Measurements from ENCODE around the gene C12orf57. TPM values are rescaled to one million over a fixed set of nuclear protein-coding genes. Genes with fewer than 3 reads are reported as not detected.
A peak's percentile ranks its signal among the peaks of the same experiment; 100 is the strongest.

C12orf57 gene
- total and polyA plus RNA-seq, 2 of the 8 experiments (the other 6 are each of a cell fraction or from before 2014, with no cell fraction given): 174 to 993 TPM

DNA sequence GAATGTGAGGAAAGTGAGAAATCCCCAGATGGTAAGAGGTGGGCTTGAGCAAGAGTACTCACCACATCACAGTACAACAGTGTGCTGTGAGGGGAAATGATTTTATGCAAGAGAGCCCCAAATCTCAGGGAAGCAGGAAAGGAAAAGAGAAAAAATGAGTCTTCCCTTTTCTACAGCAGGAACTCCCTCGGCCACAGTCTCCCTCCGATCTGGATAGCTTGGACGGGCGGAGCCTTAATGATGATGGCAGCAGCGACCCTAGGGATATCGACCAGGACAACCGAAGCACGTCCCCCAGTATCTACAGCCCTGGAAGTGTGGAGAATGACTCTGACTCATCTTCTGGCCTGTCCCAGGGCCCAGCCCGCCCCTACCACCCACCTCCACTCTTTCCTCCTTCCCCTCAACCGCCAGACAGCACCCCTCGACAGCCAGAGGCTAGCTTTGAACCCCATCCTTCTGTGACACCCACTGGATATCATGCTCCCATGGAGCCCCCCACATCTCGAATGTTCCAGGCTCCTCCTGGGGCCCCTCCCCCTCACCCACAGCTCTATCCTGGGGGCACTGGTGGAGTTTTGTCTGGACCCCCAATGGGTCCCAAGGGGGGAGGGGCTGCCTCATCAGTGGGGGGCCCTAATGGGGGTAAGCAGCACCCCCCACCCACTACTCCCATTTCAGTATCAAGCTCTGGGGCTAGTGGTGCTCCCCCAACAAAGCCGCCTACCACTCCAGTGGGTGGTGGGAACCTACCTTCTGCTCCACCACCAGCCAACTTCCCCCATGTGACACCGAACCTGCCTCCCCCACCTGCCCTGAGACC is 8.2 kb upstream of the C12orf57 start:
- ChIA-PET CTCF (ENCODE audit: partially characterized antibody) (interaction anchor here (0.6 to 20.2 kb wide), 10 partner anchors 10 to 382 kb away, joined by 3 to 253 read pairs (median 3); partner anchors contain the start of genes ATN1, SPSB2 and TPI1), POLR2A (ENCODE audit: partially characterized antibody) (interaction anchor here (0.8 to 44.0 kb wide), 9 partner anchors 7 to 323 kb away, joined by 3 to 1596 read pairs (median 6); partner anchors contain the start of genes ATN1, C12orf57, EMG1 and ENO2)
- WGBS, 2 experiments (ENCODE audit: extremely low coverage in 1 of 2, insufficient coverage in 1 of 2, insufficient read length in 1 of 2, insufficient replicate concordance in 2 of 2, low coverage in 1 of 2, low lambda C conversion rate in 2 of 2, missing lambda C conversion rate in 1 of 2): 95% methylated on average over 14 of the region's 14 CpGs; no CpG with 5 or more reads in 1 of the 2 experiments
- FAIRE-seq (no peak), DNase-seq (ENCODE audit: low read depth in 1 of 2, low spot score in 2 of 2) (no peak)
- Histone ChIP-seq H4K91ac (replicated peaks; ENCODE audit: insufficient read length, low read length) (no peak overlapping the region), H3K9ac (replicated peaks in 1 of 4; ENCODE audit: extremely low read depth in 1 of 4, low read depth in 3 of 4, low read length in 3 of 4) (no peak overlapping the region), H2BK5ac (ENCODE audit: low read depth, low read length) (no peak overlapping the region), H3K56ac (replicated peaks; ENCODE audit: insufficient read length, low read depth, low read length) (no peak overlapping the region), H4K20me1 (replicated peaks in 1 of 2; ENCODE audit: control insufficient read depth in 1 of 2, insufficient read depth in 2 of 2, low read length in 2 of 2) (peaks cover 12 to 15% of the 10 kb centered on the region in 2 experiments), H2AFZ (ENCODE audit: low read length) (no peak overlapping the region), H3K18ac (ENCODE audit: extremely low read depth, low read length) (no peak overlapping the region), H2BK15ac (ENCODE audit: low read length) (no peak overlapping the region), H2AK5ac (ENCODE audit: low read depth, low read length) (no peak overlapping the region), H2BK20ac (ENCODE audit: low read length) (no peak overlapping the region), H3K79me2 (ENCODE audit: control insufficient read depth in 1 of 2, insufficient read depth in 2 of 2, low read length in 2 of 2) (peaks cover 4 to 18% of the 10 kb centered on the region in 2 experiments), H3K14ac (ENCODE audit: insufficient read length) (no peak overlapping the region), H3K4me3 (ENCODE audit: extremely low read depth in 1 of 4, insufficient read depth in 2 of 4, low read depth in 3 of 4, low read length in 4 of 4) (no peak overlapping the region), H2BK12ac (ENCODE audit: low read depth, low read length) (no peak overlapping the region), H2BK120ac (replicated peaks; ENCODE audit: low read depth, low read length) (no peak overlapping the region), H4K8ac (ENCODE audit: extremely low read depth, insufficient read depth, low read length) (0 out of 2 replicates have a peak overlapping the region, but pooled peaks have one; percentile 3), H3K36me3 (ENCODE audit: control insufficient read depth in 2 of 4, insufficient read depth in 4 of 4, low read length in 3 of 4) (peaks cover 9 to 46% (median 26%) of the 10 kb centered on the region in 4 experiments), H3K79me1 (ENCODE audit: low read depth, low read length) (peaks cover 12% of the 10 kb centered on the region), H4K5ac (ENCODE audit: insufficient read length, low read depth, low read length) (no peak overlapping the region), H3K27ac (ENCODE audit: low read depth, low read length) (no peak overlapping the region), H3K9me3 (ENCODE audit: insufficient read depth in 2 of 2, low read depth in 1 of 2, low read length in 1 of 2) (no peaks in the 10 kb centered on the region), H3K27me3 (replicated peaks in 1 of 4; ENCODE audit: control insufficient read depth in 3 of 4, extremely low read depth in 1 of 4, insufficient read depth in 3 of 4, low read length in 3 of 4) (no peaks in the 10 kb centered on the region), H3K23me2 (ENCODE audit: low read depth, low read length) (peaks cover 4% of the 10 kb centered on the region; the same call in 1 of the 2 replicates), H3K23ac (ENCODE audit: insufficient read length) (no peak overlapping the region), H3K4me1 (replicated peaks in 1 of 4; ENCODE audit: control insufficient read depth in 3 of 4, insufficient read depth in 4 of 4, low read length in 3 of 4) (peaks cover 0 to 13% (median 5%) of the 10 kb centered on the region in 4 experiments; a peak in 5 of 7 replicates), H3K4me2 (ENCODE audit: insufficient read depth in 1 of 2, low read depth in 2 of 2, low read length in 2 of 2) (no peak overlapping the region), H3K4ac (replicated peaks; ENCODE audit: insufficient read length, low read depth, low read length) (no peak overlapping the region)
- TF ChIP-seq NRF1 (IDR thresholded peaks at IDR 0.05; ENCODE audit: low read depth, low read length): no peak
- 0 out of 3 replicates have a peak, but pooled peaks of 1 of the 2 experiments have one; percentile 6 for TF ChIP-seq POLR2A (IDR thresholded peaks at IDR 0.05; ENCODE audit: control extremely low read depth in 1 of 2, low read depth in 2 of 2, low read length in 2 of 2)
- no peak for TF ChIP-seq NANOG (IDR thresholded peaks at IDR 0.05; ENCODE audit: insufficient read depth, low read depth, low read length, poor library complexity, severe bottlenecking)
- TF ChIP-seq CBX5 (IDR thresholded peaks at IDR 0.05; ENCODE audit: low read depth, low read length): no peak
- TF ChIP-seq JUN (IDR thresholded peaks at IDR 0.05; ENCODE audit: low read depth, low read length): no peak

Data from H1 (cell line).